GM21390 (cell line): ENCODE results near the gene CEP250.
"Not testable (repeated sequence)": the region's sequence is repeated elsewhere in the genome, so short reads cannot be mapped to it uniquely, and the experiment has no call there.

Source experiments
- ATAC-seq: cut with Tn5 transposase; IDR thresholded peaks from one replicate; pipeline ENCODE4 v1.9.1; 2021; ENCODE audit not compliant: unreplicated experiment

The CEP250 gene

GRCh38 chr20:35523298-35523888 lies 68.0 kb downstream of the CEP250 start:
- ATAC-seq, result no peak

GRCh38 chr20:35525639-35526038 lies 70.2 kb downstream of the CEP250 start:
- no peak for ATAC-seq

- ATAC-seq, result no peak
Observed at GRCh38 chr20:35527122-35527769, 71.8 kb downstream of the CEP250 start.

GRCh38 chr20:35529552-35529951 lies 74.2 kb downstream of the CEP250 start, which contains the start of gene C20orf173:
C20orf173 (minus strand) TSS chr20:35529652; CDS start chr20:35529373, 279 bp downstream.
- no peak for ATAC-seq

GRCh38 chr20:35539756-35540212 lies 84.4 kb downstream of the CEP250 start:
- no peak for ATAC-seq

GRCh38 chr20:35541118-35541782 lies 85.9 kb downstream of the CEP250 start:
- ATAC-seq, result no peak

- ATAC-seq, result peak; percentile 91
Observed at GRCh38 chr20:35541783-35542662, 86.6 kb downstream of the CEP250 start, which contains the start of gene ERGIC3. ERGIC3 (plus strand) TSS chr20:35542078; CDS start chr20:35542098, 20 bp downstream.

- no peak for ATAC-seq
Observed at GRCh38 chr20:35542990-35543389, 87.6 kb downstream of the CEP250 start.

- ATAC-seq, result no peak
Observed at GRCh38 chr20:35544436-35544835, 89.0 kb downstream of the CEP250 start.

- ATAC-seq, result not testable (repeated sequence)
Observed at GRCh38 chr20:35544941-35545340, 89.5 kb downstream of the CEP250 start.

- ATAC-seq, result no peak
Observed at GRCh38 chr20:35546127-35546526, 90.7 kb downstream of the CEP250 start.

GRCh38 chr20:35547329-35547728 lies 91.9 kb downstream of the CEP250 start:
- no peak for ATAC-seq

GRCh38 chr20:35551503-35551902 lies 96.1 kb downstream of the CEP250 start:
- no peak for ATAC-seq

GRCh38 chr20:35552914-35553313 lies 97.5 kb downstream of the CEP250 start:
- ATAC-seq, result no peak

GRCh38 chr20:35555461-35555860 lies 100.1 kb downstream of the CEP250 start:
- not testable (repeated sequence) for ATAC-seq

- no peak for ATAC-seq
Observed at GRCh38 chr20:35555951-35556645, 100.7 kb downstream of the CEP250 start.

- no peak for ATAC-seq
Observed at GRCh38 chr20:35556871-35557270, 101.5 kb downstream of the CEP250 start.

- ATAC-seq, result no peak
Observed at GRCh38 chr20:35558451-35558850, 103.1 kb downstream of the CEP250 start.

- ATAC-seq, result no peak
Observed at GRCh38 chr20:35559042-35559693, 103.8 kb downstream of the CEP250 start.

GRCh38 chr20:35560105-35560511 lies 104.7 kb downstream of the CEP250 start:
- ATAC-seq, result no peak
